Measurements from ENCODE around the gene TCF12. TPM values are rescaled to one million over a fixed set of nuclear protein-coding genes. Genes with fewer than 3 reads are reported as not detected.
"Not testable (repeated sequence)": the region's sequence is repeated elsewhere in the genome, so short reads cannot be mapped to it uniquely, and the experiment has no call there.

TCF12 gene
- total RNA-seq, 1 donor from 2014 or later = 48.4 TPM

DNA sequence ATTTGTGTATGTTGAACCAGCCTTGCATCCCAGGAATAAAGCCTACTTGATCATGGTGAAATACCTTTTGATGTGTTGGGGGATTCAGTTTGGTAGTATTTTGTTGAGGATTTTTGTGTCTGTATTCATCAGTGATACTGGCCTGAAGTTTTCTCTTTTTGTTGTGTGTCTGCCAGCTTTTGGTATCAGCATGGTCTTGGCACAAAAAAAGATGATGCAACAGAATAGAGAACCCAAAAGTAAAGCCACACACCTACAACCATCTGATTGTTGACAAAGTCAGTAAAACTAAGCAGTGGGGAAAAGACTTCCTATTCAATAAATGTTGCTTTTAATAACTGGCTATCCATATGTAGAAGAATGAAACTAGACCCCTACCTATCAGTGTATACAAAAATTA, 77.6 kb downstream of the TCF12 start:
- ATAC-seq (no peak), DNase-seq (no peak)
- intact Hi-C loops (cut with micrococcal nuclease) = no loop called here

GRCh38 chr15:56996746-56997470, 78.5 kb downstream of the TCF12 start:
- intact Hi-C loops (cut with micrococcal nuclease) = no loop called here
- DNase-seq (no peak), ATAC-seq (no peak)

GRCh38 chr15:57003418-57003817, 85.0 kb downstream of the TCF12 start:
- intact Hi-C loops (cut with micrococcal nuclease) = no loop called here
- ATAC-seq (no peak), DNase-seq (no peak)

- ATAC-seq (no peak), DNase-seq (no peak)
- intact Hi-C loops (cut with micrococcal nuclease) = no loop called here
Measured at GRCh38 chr15:57005244-57005643, 86.8 kb downstream of the TCF12 start.

DNA sequence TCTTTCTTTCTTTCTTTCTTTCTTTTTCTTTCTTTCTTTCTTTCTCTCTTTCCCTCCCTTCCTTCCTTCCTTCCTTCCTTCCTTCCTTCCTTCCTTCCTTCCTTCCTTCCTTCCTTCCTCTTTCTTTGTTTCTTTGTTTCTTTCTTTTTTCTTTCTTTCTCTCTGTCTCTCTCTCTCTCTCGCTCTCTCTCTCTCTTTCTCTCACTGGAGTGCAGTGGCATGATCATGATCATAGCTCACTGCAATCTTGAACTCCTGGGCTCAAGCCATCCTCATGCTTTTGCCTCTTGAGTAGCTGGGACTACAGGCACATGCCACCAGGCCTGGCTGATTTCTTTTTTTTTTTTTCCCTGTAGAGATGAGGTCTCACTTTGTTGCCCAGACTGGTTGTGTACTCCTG, 89.4 kb downstream of the TCF12 start:
- intact Hi-C loops (cut with micrococcal nuclease); DNase-seq: not testable (repeated sequence)
- ATAC-seq = peak; percentile 84

- ATAC-seq (no peak), DNase-seq (no peak)
- intact Hi-C loops (cut with micrococcal nuclease) = no loop called here
Measured at GRCh38 chr15:57010724-57011123, 92.3 kb downstream of the TCF12 start.

DNA sequence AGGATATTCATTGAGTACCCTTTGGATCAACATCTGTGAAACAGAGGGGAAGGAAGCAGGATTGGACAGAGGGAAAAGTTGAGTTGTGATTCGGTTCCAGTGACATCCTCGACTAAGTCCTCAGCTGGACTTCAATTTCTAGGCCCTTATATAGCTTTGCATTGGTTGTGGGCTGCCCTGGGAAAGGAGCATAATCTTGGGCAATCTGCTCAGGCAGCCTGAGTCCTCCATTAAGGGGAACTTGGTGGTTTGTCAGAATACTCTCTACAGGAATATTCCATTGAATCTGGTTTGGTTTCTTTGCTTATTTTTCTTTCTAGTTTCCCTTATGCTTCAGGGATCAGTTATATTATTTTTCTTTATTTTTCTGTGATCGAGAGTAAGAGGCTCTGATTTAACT, 94.1 kb downstream of the TCF12 start:
- ATAC-seq (no peak), DNase-seq (no peak)
- intact Hi-C loops (cut with micrococcal nuclease) = no loop called here

DNA sequence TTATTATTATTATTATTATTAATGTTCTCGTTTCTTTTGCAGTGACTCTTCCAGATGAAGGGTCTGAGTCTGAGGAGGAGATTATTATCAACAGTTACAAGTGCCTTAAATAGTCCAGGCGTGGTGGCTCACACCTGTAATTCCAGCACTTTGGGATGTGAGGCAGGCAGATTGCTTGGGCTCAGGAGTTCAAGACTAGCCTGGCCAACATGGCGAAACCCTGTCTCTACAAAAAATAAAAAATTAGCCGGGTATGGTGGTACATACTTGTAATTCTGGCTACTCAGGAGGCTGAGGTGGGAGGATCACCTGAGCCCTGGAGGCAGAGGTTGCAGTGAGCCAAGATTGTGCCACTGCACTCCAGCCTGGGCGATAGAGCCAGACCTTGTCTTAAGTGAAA, 96.5 kb downstream of the TCF12 start:
- ATAC-seq; DNase-seq; intact Hi-C loops (cut with micrococcal nuclease): not testable (repeated sequence)

GRCh38 chr15:57015360-57015759, 96.9 kb downstream of the TCF12 start:
- intact Hi-C loops (cut with micrococcal nuclease) = no loop called here
- DNase-seq (no peak), ATAC-seq (no peak)

DNA sequence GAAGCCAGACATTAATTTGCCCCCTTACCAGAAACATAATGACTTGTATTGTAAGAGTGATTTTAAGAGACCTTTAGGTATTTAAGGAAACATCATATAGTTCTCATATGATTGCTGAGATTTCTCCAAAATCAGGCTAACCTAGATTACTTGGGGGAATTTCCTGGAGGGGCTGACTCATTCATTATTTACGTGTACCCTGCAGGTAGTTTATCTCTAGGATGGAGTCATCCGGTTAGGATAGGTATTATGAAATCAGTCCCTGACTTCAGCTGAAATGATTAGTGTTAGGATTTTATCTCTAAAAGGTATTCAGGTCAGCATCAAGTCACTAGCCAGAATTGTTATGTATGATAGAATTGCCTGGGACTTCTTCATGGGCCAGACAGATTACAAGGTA, 97.5 kb downstream of the TCF12 start:
- ATAC-seq = no peak

DNA sequence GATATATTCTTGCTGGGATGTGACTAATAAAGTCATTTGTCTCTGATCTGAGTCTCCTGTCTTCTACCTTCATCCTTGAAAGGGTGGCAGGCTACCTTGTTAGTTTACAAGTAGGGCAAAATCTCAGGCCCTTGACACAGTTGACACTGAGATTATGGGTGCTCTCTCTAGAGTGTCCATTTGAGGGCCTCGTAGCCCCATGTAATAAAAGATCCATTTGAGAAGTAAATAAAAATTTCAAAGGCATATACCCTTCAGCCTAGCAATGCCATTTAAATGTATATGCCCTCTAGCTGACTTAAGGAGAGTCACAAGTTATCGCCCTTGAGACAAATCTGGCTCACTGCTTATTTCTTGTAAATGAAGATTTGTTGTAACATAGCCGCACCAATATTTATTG, 98.6 kb downstream of the TCF12 start:
- intact Hi-C loops (cut with micrococcal nuclease) = no loop called here
- DNase-seq (no peak), ATAC-seq (peak; percentile 15)

More for the DNA sequence above, 97.5 kb downstream of the TCF12 start:
- intact Hi-C loops (cut with micrococcal nuclease) = no loop called here
- DNase-seq = no peak

DNA sequence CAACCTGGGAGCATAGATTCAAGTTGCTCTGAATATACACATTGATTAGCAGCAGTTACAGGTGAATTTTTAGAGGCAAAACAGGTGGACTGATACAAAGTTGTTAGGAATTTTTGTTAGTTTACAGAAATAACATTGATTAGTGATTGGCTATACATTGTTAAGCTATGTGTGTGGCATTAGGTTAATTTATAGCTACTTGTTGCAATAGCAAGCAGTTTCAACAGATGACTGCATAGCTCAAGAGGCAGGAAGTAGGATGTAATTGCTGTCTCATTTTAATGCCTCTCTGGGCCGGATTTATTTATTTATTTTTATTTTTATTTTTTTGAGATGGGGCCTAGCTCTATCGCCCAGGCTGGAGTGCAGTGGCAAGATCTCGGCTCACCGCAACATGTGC, 99.7 kb downstream of the TCF12 start:
- no peak for ATAC-seq
- no peak for DNase-seq
- intact Hi-C loops (cut with micrococcal nuclease) = no loop called here

DNA sequence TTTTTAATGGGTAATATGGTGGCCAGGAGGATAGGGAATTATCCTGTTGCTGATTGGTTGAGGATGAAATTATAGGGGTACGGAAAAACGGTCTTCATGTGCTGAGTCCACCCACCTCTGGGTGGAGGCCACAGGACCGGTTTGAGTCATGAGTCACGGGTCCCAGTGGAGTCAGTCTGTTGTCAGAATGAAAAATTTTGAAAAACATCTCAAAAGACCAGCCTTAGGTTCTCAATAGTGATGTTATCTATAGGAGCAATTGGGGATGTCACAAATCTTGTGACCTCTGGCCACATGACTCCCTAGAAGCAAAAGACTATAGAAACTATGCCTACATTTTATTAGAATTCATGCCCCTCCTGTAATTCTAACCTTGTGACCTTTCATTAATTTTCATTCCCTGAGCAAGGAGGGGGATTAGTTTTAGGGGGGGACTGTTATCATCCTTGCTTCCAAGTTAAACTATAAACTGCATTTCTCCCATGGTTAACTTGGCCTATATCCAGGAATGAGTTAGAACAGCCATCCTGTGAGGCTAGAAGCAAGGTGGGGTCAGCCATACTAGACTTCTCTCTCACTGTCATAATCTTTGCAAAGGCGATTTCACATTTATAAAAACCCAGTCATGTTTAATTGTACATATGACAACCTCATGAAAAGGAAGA, 101.2 kb downstream of the TCF12 start:
- intact Hi-C loops (cut with micrococcal nuclease) = no loop called here
- ATAC-seq (peak; percentile 69), DNase-seq (peak; percentile 53)

DNA sequence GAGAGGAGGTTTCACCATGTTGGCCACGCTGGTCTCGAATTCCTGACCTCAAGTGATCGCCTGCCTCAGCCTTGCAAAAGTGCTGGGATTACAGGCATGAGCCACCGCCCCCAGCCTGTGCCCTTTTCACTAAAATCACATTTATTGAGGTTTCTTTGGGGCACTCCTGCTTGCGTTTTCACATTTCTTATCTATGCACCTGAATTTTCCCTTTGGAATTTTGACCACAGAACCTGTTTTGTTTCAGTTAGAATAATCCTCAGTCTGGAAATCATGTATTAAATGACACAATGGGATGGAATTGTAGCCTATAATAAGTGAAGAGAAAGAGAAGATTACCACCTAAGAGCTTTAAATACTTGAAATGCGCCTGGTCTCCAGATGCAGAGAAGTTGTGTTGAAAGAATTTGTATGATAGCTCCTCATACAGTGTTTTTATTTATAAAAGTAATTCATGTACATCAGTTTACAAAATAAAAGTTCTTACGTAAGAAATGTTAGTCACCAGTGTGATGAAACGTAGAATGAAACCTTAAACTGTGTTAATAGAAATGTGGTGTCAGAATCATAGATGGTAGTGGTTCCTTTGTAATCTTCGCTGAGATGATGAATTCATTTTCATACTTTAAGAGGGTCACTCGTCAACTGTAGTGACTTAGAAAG, 107.0 kb downstream of the TCF12 start:
- ATAC-seq (no peak), DNase-seq (no peak)
- intact Hi-C loops (cut with micrococcal nuclease) = no loop called here

DNA sequence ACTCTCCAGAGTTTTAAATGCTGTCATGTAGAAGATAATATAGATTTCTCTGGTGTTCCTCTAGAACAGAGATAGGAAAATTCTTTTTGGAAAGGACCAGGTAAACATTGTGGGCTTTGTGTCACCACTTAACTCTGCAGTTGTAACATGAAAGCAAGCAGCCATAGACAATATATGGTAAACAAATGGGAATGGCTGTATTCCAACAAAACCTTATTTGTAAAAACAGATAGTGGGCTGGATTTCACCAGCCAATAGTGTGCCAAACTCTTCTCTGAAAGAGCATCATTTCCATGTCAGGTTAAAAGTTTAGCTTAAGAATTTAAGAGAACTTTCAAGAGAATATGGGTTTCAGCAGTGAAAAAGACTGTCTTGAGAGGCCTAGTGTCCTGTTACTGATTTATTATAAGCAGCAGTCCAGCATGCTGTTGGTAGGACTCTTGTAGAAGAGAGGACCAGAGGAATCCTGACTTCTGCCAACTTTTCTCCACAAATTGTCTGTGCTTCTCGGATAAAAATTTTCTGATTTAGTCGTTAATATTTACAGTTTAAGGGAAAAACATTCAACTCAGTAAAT, 107.7 kb downstream of the TCF12 start:
- DNase-seq (no peak), ATAC-seq (no peak)
- intact Hi-C loops (cut with micrococcal nuclease) = no loop called here

DNA sequence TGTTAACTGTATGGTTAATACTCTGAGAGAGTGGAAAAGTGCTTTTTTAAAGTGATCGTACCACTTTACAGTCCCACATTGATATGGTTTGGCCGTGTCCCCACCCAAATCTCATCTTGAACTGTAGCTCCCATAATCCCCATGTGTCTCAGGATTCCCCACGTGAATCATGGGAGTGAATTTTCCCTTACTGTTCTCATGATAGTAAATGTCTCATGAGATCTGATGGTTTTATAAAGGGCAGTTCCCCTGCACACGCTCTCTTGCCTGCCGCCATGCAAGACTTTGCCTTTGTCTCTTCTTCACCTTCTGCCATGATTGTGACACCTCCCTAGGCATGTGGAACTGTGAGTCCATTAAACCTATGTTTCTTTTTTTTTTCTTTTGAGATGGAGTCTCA, 109.2 kb downstream of the TCF12 start:
- no peak for ATAC-seq
- DNase-seq = no peak
- intact Hi-C loops (cut with micrococcal nuclease) = no loop called here

GRCh38 chr15:57028176-57028575, 109.7 kb downstream of the TCF12 start:
- no peak for ATAC-seq
- intact Hi-C loops (cut with micrococcal nuclease) = no loop called here
- no peak for DNase-seq

DNA sequence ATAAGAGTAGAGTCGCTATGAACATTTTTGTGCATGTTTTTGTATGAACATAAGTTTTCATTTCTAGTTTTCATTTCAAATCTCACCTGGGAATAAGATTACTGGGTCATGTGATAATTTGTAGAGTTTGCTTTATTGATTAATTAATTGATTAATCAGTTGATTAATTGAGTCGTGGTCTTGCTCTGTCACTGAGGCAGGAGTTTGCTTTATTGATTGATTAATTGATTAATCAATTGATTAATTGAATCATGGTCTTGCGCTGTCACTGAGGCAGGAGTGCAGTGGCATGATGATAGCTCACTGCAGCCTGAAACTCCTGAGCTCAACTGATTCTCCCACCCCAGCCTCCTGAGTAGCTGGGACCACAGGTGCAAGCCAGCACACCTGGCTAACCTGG, 111.6 kb downstream of the TCF12 start:
- intact Hi-C loops (cut with micrococcal nuclease) = no loop called here
- ATAC-seq = no peak
- DNase-seq = no peak

DNA sequence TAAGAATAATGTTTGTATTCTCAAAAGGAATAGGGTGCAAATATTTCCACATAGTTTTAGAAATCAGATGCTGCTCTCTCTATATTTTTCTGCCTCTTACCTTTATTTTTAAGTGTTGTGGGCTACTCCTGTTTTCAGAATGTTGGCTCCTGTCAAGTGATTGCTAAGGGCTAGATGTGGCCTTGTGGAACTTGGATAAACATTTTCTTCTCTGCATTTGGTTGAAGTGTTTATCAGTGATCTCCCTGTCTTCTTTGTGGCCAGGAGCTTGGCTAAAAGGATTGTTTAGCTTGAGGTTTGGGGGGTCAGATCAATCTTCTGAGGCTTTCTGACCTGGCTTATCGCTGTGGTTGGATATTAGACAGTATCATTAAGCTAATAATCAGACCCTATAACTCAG, 112.6 kb downstream of the TCF12 start:
- no peak for ATAC-seq
- intact Hi-C loops (cut with micrococcal nuclease) = no loop called here
- DNase-seq = no peak

- peak; percentile 85 for ATAC-seq
- DNase-seq = no peak
- intact Hi-C loops (cut with micrococcal nuclease) = no loop called here
Measured at GRCh38 chr15:57031605-57032004, 113.2 kb downstream of the TCF12 start.
